HepG2 (cell line): ENCODE results near the gene C14orf93. TPM values are rescaled to one million over a fixed set of nuclear protein-coding genes. Genes with fewer than 3 reads are reported as not detected.
A peak's percentile ranks its signal among the peaks of the same experiment; 100 is the strongest.

Experiments used
- GABPA ChIP-seq, 2 experiments: IDR thresholded peaks; 2 replicates each; pipeline ENCODE4 v1.6.1; 2011 to 2016; ENCODE audit warnings: low read depth in 2 of 2, low read length in 1 of 2, missing biosample characterization in 1 of 2, missing genetic modification characterization in 1 of 2
- IRX3 ChIP-seq: sonication (generic); formaldehyde crosslinking; IDR thresholded peaks from 2 replicates; pipeline ENCODE4 v1.8.1; 2023; ENCODE audit warnings: mild to moderate bottlenecking, low read depth, missing genetic modification reagents, borderline replicate concordance
- NR2F2 ChIP-seq: IDR thresholded peaks from 2 replicates; pipeline ENCODE4 v1.6.1; 2012; ENCODE audit warnings: low read depth, inconsistent platforms, borderline replicate concordance
- POLR2G ChIP-seq: fragments of 200-400 bp; formaldehyde crosslinking; IDR thresholded peaks from 2 replicates; pipeline ENCODE4 v1.6.1; 2018; ENCODE audit warnings: mild to moderate bottlenecking, low read depth, low read length, moderate library complexity
- SP1 ChIP-seq, 2 experiments: fragments of 450-650 bp in 1 of 2; sonication (generic) in 1 of 2; formaldehyde crosslinking in 1 of 2; IDR thresholded peaks; 2 replicates each; pipeline versions ENCODE4 v1.4.0 to v1.6.1; 2016 to 2020; ENCODE audit warnings: missing genetic modification reagents in 1 of 2
- SSRP1 ChIP-seq: IDR thresholded peaks from 2 replicates; pipeline ENCODE4 v1.6.1; 2016; ENCODE audit warnings: control low read depth
- ZFAT ChIP-seq: sonication (generic); formaldehyde crosslinking; conservative IDR thresholded peaks from 2 replicates; pipeline ENCODE4 v1.8.1; 2023; ENCODE audit warnings: missing genetic modification reagents, inconsistent platforms
- ZFP82 ChIP-seq: sonication (generic); formaldehyde crosslinking; IDR thresholded peaks from 2 replicates; pipeline ENCODE4 v1.5.1; 2020; ENCODE audit warnings: mild to moderate bottlenecking, missing genetic modification reagents, borderline replicate concordance
- ZNF230 ChIP-seq: sonication (generic); formaldehyde crosslinking; IDR thresholded peaks from 2 replicates; pipeline ENCODE4 v1.4.0; 2020; ENCODE audit warnings: mild to moderate bottlenecking, missing genetic modification reagents
- ZNF292 ChIP-seq: sonication (generic); formaldehyde crosslinking; IDR thresholded peaks from 2 replicates; pipeline ENCODE4 v1.8.1; 2022; ENCODE audit warnings: mild to moderate bottlenecking, low read depth, missing genetic modification reagents, borderline replicate concordance
- ZNF605 ChIP-seq: sonication (generic); formaldehyde crosslinking; IDR thresholded peaks from 2 replicates; pipeline ENCODE4 v1.8.0; 2022; ENCODE audit warnings: mild to moderate bottlenecking, missing genetic modification reagents
- ZNF737 ChIP-seq: sonication (generic); formaldehyde crosslinking; IDR thresholded peaks from 2 replicates; pipeline ENCODE4 v1.5.0; 2020; ENCODE audit warnings: missing genetic modification reagents, mild to moderate bottlenecking, borderline replicate concordance
- ZNF775 ChIP-seq: sonication (generic); formaldehyde crosslinking; IDR thresholded peaks from 2 replicates; pipeline ENCODE4 v1.4.0; 2020; ENCODE audit warnings: missing genetic modification reagents, mild to moderate bottlenecking, moderate library complexity, borderline replicate concordance
- ZSCAN20 ChIP-seq: sonication (generic); formaldehyde crosslinking; IDR thresholded peaks from 2 replicates; pipeline ENCODE4 v1.4.0; 2020; ENCODE audit warnings: missing genetic modification reagents, mild to moderate bottlenecking, borderline replicate concordance
- polyA plus RNA-seq, 8 experiments: library from polyadenylated mRNA; depleted of rRNA in 3 of 8; stranded (reverse) in 7 of 8; unstranded in 1 of 8; fragments of >200 nt; fragmentation: Illumina TruSeq in 4 of 8; extraction: Trizol in 4 of 8; gene quantifications; 2 replicates each; pipeline versions ENCODE4 v1.2.1 to v1.2.3, GENCODE V29; 2011 to 2016; ENCODE audit warnings: low read depth in 4 of 8, missing spikeins in 1 of 8, mixed read lengths in 1 of 8; ENCODE audit not compliant: insufficient read depth in 1 of 8
- total RNA-seq, 5 experiments: library from RNA; depleted of rRNA; stranded (reverse); fragments of >200 nt; fragmentation: Illumina TruSeq; extraction: Trizol; gene quantifications; 2 replicates each; pipeline ENCODE4 v1.2.3, GENCODE V29; 2016; ENCODE audit warnings: low read depth in 1 of 5
- TF ChIP-seq, protein P1 (sequence below): sonication (generic); formaldehyde crosslinking; IDR thresholded peaks from 2 replicates; pipeline ENCODE4 v1.5.0; 2020; ENCODE audit warnings: mild to moderate bottlenecking, missing genetic modification reagents
- TF ChIP-seq, protein P2 (sequence below): sonication (generic); formaldehyde crosslinking; IDR thresholded peaks from 2 replicates; pipeline ENCODE4 v1.5.0; 2020; ENCODE audit warnings: missing genetic modification reagents, mild to moderate bottlenecking, borderline replicate concordance
- TF ChIP-seq, protein P3 (sequence below): IDR thresholded peaks from 2 replicates; pipeline ENCODE4 v1.6.1; 2016
- TF ChIP-seq, protein P4 (sequence below): fragments of 450-650 bp; IDR thresholded peaks from 2 replicates; pipeline ENCODE4 v1.6.1; 2017
- TF ChIP-seq, protein P5 (sequence below), 2 experiments: sonication (generic) in 1 of 2; formaldehyde crosslinking in 1 of 2; IDR thresholded peaks; 2 replicates each; pipeline versions ENCODE4 v1.4.0 to v1.6.1; 2018 to 2020; ENCODE audit warnings: missing genetic modification reagents in 2 of 2, borderline replicate concordance in 1 of 2, low read depth in 1 of 2, mild to moderate bottlenecking in 1 of 2, missing biosample characterization in 1 of 2
- TF ChIP-seq, protein P6 (sequence below): sonication (generic); formaldehyde crosslinking; IDR thresholded peaks from 2 replicates; pipeline ENCODE4 v1.5.0; 2020; ENCODE audit warnings: missing genetic modification reagents

Gene C14orf93
- total and polyA plus RNA-seq, 2 of the 13 experiments (the other 11 are each of a cell fraction or from before 2014, with no cell fraction given): 11.4 to 22.5 TPM

DNA sequence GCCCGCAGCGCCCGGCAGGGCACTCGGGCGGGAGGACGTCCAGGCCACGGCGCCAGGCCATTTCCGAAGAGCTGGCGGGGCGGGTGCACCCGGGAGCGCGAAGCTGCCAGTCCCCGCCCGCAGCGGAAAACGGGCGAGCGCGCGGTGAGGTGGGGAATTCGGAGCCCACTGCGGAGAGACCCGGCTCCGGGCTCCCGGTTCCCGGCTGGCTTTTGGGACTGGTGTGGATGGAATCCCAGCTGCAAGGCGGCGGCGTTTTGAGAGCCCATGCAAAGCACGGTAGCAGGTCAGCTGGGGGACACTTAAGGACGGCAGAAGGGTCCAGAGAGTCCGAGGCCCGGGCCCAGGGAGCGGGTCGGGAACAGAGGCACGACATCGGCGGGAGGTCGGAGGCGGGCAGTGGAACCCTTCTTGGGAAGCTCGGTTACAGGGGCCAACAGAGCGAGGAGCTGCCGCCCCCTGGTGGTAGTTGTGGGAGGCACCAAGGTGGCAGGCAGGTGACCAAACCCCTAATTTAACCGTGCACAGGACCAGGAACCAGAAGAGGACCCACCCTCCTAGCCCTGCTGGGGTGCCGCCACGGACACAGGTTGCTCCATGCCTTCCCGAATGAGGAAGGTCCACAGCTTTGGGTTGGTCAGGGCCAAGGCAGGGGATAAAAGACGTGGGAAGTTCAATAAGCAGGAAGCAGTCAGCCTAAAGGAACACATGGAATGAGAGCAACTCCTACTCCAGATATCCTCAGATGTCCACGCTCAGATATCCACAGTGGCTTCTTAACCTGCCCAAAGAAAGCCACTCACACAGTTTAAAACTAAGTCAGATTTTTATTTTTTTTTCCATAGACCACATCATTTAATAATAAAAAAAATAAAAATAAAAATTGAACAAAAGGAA lies 48.1 kb upstream of the C14orf93 start (continued):
- TF ChIP-seq, protein P1, sequence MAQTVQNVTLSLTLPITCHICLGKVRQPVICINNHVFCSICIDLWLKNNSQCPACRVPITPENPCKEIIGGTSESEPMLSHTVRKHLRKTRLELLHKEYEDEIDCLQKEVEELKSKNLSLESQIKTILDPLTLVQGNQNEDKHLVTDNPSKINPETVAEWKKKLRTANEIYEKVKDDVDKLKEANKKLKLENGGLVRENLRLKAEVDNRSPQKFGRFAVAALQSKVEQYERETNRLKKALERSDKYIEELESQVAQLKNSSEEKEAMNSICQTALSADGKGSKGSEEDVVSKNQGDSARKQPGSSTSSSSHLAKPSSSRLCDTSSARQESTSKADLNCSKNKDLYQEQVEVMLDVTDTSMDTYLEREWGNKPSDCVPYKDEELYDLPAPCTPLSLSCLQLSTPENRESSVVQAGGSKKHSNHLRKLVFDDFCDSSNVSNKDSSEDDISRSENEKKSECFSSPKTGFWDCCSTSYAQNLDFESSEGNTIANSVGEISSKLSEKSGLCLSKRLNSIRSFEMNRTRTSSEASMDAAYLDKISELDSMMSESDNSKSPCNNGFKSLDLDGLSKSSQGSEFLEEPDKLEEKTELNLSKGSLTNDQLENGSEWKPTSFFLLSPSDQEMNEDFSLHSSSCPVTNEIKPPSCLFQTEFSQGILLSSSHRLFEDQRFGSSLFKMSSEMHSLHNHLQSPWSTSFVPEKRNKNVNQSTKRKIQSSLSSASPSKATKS (CRISPR knock-in tag): no peak
- TF ChIP-seq GABPA (IDR thresholded peaks at IDR 0.05; ENCODE audit: low read depth, low read length): no peak
- TF ChIP-seq GABPA (CRISPR knock-in tag; IDR thresholded peaks at IDR 0.05; ENCODE audit: low read depth): no peak
- TF ChIP-seq NR2F2: no peak
- TF ChIP-seq, protein P2, sequence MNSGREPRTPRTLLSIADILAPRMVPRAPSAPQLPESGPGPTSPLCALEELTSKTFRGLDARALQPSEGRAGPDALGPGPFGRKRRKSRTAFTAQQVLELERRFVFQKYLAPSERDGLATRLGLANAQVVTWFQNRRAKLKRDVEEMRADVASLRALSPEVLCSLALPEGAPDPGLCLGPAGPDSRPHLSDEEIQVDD (CRISPR knock-in tag): peak; percentile 58; the same call in 1 of the 2 replicates
- TF ChIP-seq, protein P3, sequence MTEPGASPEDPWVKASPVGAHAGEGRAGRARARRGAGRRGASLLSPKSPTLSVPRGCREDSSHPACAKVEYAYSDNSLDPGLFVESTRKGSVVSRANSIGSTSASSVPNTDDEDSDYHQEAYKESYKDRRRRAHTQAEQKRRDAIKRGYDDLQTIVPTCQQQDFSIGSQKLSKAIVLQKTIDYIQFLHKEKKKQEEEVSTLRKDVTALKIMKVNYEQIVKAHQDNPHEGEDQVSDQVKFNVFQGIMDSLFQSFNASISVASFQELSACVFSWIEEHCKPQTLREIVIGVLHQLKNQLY (CRISPR knock-in tag): no peak
- no peak for TF ChIP-seq SP1 (IDR thresholded peaks at IDR 0.05)
- TF ChIP-seq SP1 (CRISPR knock-in tag; IDR thresholded peaks at IDR 0.05): peak; percentile 60
- TF ChIP-seq ZNF230: peak; percentile 88
- TF ChIP-seq, protein P4, sequence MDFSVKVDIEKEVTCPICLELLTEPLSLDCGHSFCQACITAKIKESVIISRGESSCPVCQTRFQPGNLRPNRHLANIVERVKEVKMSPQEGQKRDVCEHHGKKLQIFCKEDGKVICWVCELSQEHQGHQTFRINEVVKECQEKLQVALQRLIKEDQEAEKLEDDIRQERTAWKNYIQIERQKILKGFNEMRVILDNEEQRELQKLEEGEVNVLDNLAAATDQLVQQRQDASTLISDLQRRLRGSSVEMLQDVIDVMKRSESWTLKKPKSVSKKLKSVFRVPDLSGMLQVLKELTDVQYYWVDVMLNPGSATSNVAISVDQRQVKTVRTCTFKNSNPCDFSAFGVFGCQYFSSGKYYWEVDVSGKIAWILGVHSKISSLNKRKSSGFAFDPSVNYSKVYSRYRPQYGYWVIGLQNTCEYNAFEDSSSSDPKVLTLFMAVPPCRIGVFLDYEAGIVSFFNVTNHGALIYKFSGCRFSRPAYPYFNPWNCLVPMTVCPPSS: no peak
- TF ChIP-seq SSRP1 (CRISPR knock-in tag): no peak; the same call in 1 of the 2 replicates
- TF ChIP-seq ZFAT (CRISPR knock-in tag): no peak
- no peak for TF ChIP-seq ZNF292 (CRISPR knock-in tag)
- TF ChIP-seq, protein P5, sequence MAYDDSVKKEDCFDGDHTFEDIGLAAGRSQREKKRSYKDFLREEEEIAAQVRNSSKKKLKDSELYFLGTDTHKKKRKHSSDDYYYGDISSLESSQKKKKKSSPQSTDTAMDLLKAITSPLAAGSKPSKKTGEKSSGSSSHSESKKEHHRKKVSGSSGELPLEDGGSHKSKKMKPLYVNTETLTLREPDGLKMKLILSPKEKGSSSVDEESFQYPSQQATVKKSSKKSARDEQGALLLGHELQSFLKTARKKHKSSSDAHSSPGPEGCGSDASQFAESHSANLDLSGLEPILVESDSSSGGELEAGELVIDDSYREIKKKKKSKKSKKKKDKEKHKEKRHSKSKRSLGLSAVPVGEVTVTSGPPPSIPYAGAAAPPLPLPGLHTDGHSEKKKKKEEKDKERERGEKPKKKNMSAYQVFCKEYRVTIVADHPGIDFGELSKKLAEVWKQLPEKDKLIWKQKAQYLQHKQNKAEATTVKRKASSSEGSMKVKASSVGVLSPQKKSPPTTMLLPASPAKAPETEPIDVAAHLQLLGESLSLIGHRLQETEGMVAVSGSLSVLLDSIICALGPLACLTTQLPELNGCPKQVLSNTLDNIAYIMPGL (CRISPR knock-in tag; IDR thresholded peaks at IDR 0.05; ENCODE audit: borderline replicate concordance in 1 of 2, low read depth in 1 of 2): peak; percentile 99
- TF ChIP-seq IRX3 (CRISPR knock-in tag): peak; percentile 25; the same call in 1 of the 2 replicates
- peak; percentile 93 for TF ChIP-seq POLR2G
- peak; percentile 88 for TF ChIP-seq ZNF775 (CRISPR knock-in tag)
- no peak for TF ChIP-seq ZSCAN20 (CRISPR knock-in tag)
- TF ChIP-seq, protein P6, sequence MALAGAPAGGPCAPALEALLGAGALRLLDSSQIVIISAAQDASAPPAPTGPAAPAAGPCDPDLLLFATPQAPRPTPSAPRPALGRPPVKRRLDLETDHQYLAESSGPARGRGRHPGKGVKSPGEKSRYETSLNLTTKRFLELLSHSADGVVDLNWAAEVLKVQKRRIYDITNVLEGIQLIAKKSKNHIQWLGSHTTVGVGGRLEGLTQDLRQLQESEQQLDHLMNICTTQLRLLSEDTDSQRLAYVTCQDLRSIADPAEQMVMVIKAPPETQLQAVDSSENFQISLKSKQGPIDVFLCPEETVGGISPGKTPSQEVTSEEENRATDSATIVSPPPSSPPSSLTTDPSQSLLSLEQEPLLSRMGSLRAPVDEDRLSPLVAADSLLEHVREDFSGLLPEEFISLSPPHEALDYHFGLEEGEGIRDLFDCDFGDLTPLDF: no peak; the same call in 1 of the 2 replicates
- no peak for TF ChIP-seq ZNF737
- peak; percentile 91 for TF ChIP-seq ZNF605 (CRISPR knock-in tag)
- TF ChIP-seq ZFP82 (CRISPR knock-in tag): 0 out of 2 replicates have a peak, but pooled peaks have one; percentile 47
